ENCODE data around the gene MOBP. TPM values are rescaled to one million over a fixed set of nuclear protein-coding genes. Genes with fewer than 3 reads are reported as not detected.

Gene MOBP
- total RNA-seq, 3 donors from 2014 or later = under 0.01 TPM; not detected in 2

GRCh38 chr3:39434574-39434973, 32.9 kb upstream of the MOBP start:
- Histone ChIP-seq H3K4me1 (no peaks in the 10 kb centered on the region), H3K9me3 (no peaks in the 10 kb centered on the region), H3K27ac (no peak overlapping the region), H3K36me3 (no peaks in the 10 kb centered on the region), H3K27me3 (no peaks in the 10 kb centered on the region), H3K4me3 (no peak overlapping the region)
- no peak for DNase-seq (ENCODE audit: low spot score in 2 of 2)
- TF ChIP-seq POLR2AphosphoS5 (IDR thresholded peaks at IDR 0.05) = no peak
- no peak for TF ChIP-seq POLR2A (IDR thresholded peaks at IDR 0.05)
- TF ChIP-seq CTCF (IDR thresholded peaks at IDR 0.05) = no peak
- intact Hi-C loops (cut with DNase I; ENCODE audit: low total_unique reads) = no loop called here

GRCh38 chr3:39435006-39435748, 32.3 kb upstream of the MOBP start:
- Histone ChIP-seq H3K36me3 (no peaks in the 10 kb centered on the region), H3K27ac (no peak overlapping the region), H3K27me3 (no peaks in the 10 kb centered on the region), H3K4me3 (no peak overlapping the region), H3K9me3 (no peaks in the 10 kb centered on the region), H3K4me1 (no peaks in the 10 kb centered on the region)
- intact Hi-C loops (cut with DNase I; ENCODE audit: low total_unique reads) = no loop called here
- no peak for TF ChIP-seq CTCF (IDR thresholded peaks at IDR 0.05)
- no peak for TF ChIP-seq POLR2A (IDR thresholded peaks at IDR 0.05)
- TF ChIP-seq POLR2AphosphoS5 (IDR thresholded peaks at IDR 0.05) = no peak
- DNase-seq (ENCODE audit: low spot score in 2 of 2) = no peak

GRCh38 chr3:39438880-39439279, 28.6 kb upstream of the MOBP start:
- DNase-seq (ENCODE audit: low spot score in 2 of 2) = no peak
- H3K27me3 ChIP-seq = no peaks in the 10 kb centered on the region
- H3K36me3 ChIP-seq = no peaks in the 10 kb centered on the region
- TF ChIP-seq CTCF (IDR thresholded peaks at IDR 0.05) = no peak
- no peak for TF ChIP-seq POLR2A (IDR thresholded peaks at IDR 0.05)
- no peak for TF ChIP-seq POLR2AphosphoS5 (IDR thresholded peaks at IDR 0.05)
- H3K27ac ChIP-seq = no peak overlapping the region
- intact Hi-C loops (cut with DNase I; ENCODE audit: low total_unique reads) = no loop called here
- no peak overlapping the region for H3K4me3 ChIP-seq
- H3K4me1 ChIP-seq = no peaks in the 10 kb centered on the region
- H3K9me3 ChIP-seq = no peaks in the 10 kb centered on the region

GRCh38 chr3:39440316-39440715, 27.2 kb upstream of the MOBP start:
- Histone ChIP-seq H3K27me3 (no peaks in the 10 kb centered on the region), H3K4me3 (no peak overlapping the region), H3K27ac (no peak overlapping the region), H3K9me3 (no peaks in the 10 kb centered on the region), H3K36me3 (no peaks in the 10 kb centered on the region), H3K4me1 (no peaks in the 10 kb centered on the region)
- intact Hi-C loops (cut with DNase I; ENCODE audit: low total_unique reads) = no loop called here
- TF ChIP-seq POLR2AphosphoS5 (IDR thresholded peaks at IDR 0.05) = no peak
- no peak for TF ChIP-seq POLR2A (IDR thresholded peaks at IDR 0.05)
- TF ChIP-seq CTCF (IDR thresholded peaks at IDR 0.05) = no peak
- no peak for DNase-seq (ENCODE audit: low spot score in 2 of 2)

- Histone ChIP-seq H3K36me3 (no peaks in the 10 kb centered on the region), H3K27me3 (no peaks in the 10 kb centered on the region), H3K27ac (no peak overlapping the region), H3K4me1 (no peaks in the 10 kb centered on the region), H3K4me3 (no peak overlapping the region), H3K9me3 (no peaks in the 10 kb centered on the region)
- TF ChIP-seq POLR2A (IDR thresholded peaks at IDR 0.05) (no peak), POLR2AphosphoS5 (IDR thresholded peaks at IDR 0.05) (no peak), CTCF (IDR thresholded peaks at IDR 0.05) (no peak)
- intact Hi-C loops (cut with DNase I; ENCODE audit: low total_unique reads) = no loop called here
- DNase-seq (ENCODE audit: low spot score in 2 of 2) = no peak
Measured at GRCh38 chr3:39443530-39443929, 23.9 kb upstream of the MOBP start.
